ENCODE measurements around the gene MAML1. TPM values are rescaled to one million over a fixed set of nuclear protein-coding genes. Genes with fewer than 3 reads are reported as not detected.

Gene MAML1
- total and polyA plus RNA-seq, 2 experiments from 2014 or later: 9.6 to 43.9 TPM

GRCh38 chr5:179772351-179772750, 39.7 kb downstream of the MAML1 start:
- Mint-ChIP-seq H3K27me3 (ENCODE audit: insufficient read depth, low read depth, poor library complexity) (peaks cover 8% of the 10 kb centered on the region), H3K27ac (no peak overlapping the region), H3K36me3 (ENCODE audit: low read depth) (peaks cover 82% of the 10 kb centered on the region), H3K4me1 (no peaks in the 10 kb centered on the region; the same call in 2 of the 3 replicates), H3K4me3 (no peak overlapping the region), H3K9me3 (no peaks in the 10 kb centered on the region)
- peaks cover 54% of the 10 kb centered on the region for H3K36me3 ChIP-seq (ENCODE audit: insufficient read depth)
- H3F3A ChIP-seq (replicated peaks; ENCODE audit: low read depth): peaks cover 26% of the 10 kb centered on the region; the same call in 1 of the 2 replicates
- H3K27me3 ChIP-seq (ENCODE audit: insufficient read depth): no peaks in the 10 kb centered on the region
- no peaks in the 10 kb centered on the region for H3K9me2 ChIP-seq (ENCODE audit: insufficient read depth)
- H3K4me2 ChIP-seq: no peak overlapping the region
- DNase-seq (ENCODE audit: low spot score) (no peak), ATAC-seq (no peak)
- H3K4me3 ChIP-seq: no peak overlapping the region
- H2AFZ ChIP-seq: no peak overlapping the region
- no peak for TF ChIP-seq CREB1 (CRISPR knock-in tag; IDR thresholded peaks at IDR 0.05; ENCODE audit: low read depth)
- TF ChIP-seq NANOG (IDR thresholded peaks at IDR 0.05; ENCODE audit: borderline replicate concordance): no peak
- TF ChIP-seq EZH2phosphoT487 (IDR thresholded peaks at IDR 0.05; ENCODE audit: unreplicated experiment): no peak
- TF ChIP-seq JUNB (IDR thresholded peaks at IDR 0.05; ENCODE audit: unreplicated experiment): no peak
- TF ChIP-seq, protein P1, sequence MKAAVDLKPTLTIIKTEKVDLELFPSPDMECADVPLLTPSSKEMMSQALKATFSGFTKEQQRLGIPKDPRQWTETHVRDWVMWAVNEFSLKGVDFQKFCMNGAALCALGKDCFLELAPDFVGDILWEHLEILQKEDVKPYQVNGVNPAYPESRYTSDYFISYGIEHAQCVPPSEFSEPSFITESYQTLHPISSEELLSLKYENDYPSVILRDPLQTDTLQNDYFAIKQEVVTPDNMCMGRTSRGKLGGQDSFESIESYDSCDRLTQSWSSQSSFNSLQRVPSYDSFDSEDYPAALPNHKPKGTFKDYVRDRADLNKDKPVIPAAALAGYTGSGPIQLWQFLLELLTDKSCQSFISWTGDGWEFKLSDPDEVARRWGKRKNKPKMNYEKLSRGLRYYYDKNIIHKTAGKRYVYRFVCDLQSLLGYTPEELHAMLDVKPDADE (IDR thresholded peaks at IDR 0.05): no peak
- TF ChIP-seq CTCF (conservative IDR thresholded peaks at IDR 0.05; ENCODE audit: low read depth in 2 of 2): no peak
- TF ChIP-seq EZH2 (IDR thresholded peaks at IDR 0.05; ENCODE audit: low read depth, unreplicated experiment): no peak
- no peak for TF ChIP-seq ZNF331 (CRISPR knock-in tag; IDR thresholded peaks at IDR 0.05; ENCODE audit: low read depth)
- TF ChIP-seq STAT1 (IDR thresholded peaks at IDR 0.05; ENCODE audit: unreplicated experiment): no peak
- no peak for TF ChIP-seq ZNF462 (CRISPR knock-in tag; IDR thresholded peaks at IDR 0.05)
- TF ChIP-seq POLR2AphosphoS5 (IDR thresholded peaks at IDR 0.05; ENCODE audit: low read depth): no peak
- TF ChIP-seq, protein P2, sequence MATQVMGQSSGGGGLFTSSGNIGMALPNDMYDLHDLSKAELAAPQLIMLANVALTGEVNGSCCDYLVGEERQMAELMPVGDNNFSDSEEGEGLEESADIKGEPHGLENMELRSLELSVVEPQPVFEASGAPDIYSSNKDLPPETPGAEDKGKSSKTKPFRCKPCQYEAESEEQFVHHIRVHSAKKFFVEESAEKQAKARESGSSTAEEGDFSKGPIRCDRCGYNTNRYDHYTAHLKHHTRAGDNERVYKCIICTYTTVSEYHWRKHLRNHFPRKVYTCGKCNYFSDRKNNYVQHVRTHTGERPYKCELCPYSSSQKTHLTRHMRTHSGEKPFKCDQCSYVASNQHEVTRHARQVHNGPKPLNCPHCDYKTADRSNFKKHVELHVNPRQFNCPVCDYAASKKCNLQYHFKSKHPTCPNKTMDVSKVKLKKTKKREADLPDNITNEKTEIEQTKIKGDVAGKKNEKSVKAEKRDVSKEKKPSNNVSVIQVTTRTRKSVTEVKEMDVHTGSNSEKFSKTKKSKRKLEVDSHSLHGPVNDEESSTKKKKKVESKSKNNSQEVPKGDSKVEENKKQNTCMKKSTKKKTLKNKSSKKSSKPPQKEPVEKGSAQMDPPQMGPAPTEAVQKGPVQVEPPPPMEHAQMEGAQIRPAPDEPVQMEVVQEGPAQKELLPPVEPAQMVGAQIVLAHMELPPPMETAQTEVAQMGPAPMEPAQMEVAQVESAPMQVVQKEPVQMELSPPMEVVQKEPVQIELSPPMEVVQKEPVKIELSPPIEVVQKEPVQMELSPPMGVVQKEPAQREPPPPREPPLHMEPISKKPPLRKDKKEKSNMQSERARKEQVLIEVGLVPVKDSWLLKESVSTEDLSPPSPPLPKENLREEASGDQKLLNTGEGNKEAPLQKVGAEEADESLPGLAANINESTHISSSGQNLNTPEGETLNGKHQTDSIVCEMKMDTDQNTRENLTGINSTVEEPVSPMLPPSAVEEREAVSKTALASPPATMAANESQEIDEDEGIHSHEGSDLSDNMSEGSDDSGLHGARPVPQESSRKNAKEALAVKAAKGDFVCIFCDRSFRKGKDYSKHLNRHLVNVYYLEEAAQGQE (IDR thresholded peaks at IDR 0.05; ENCODE audit: unreplicated experiment): no peak
- TF ChIP-seq ZNF114 (CRISPR knock-in tag; IDR thresholded peaks at IDR 0.05): no peak
- no peak overlapping the region for H3K27ac ChIP-seq (ENCODE audit: low read depth)
- H3K79me2 ChIP-seq (replicated peaks; ENCODE audit: insufficient read depth): peaks cover 11% of the 10 kb centered on the region
- no peaks in the 10 kb centered on the region for H3K4me1 ChIP-seq (ENCODE audit: insufficient read depth)
- peaks cover 17% of the 10 kb centered on the region for H4K20me1 ChIP-seq (replicated peaks; ENCODE audit: insufficient read depth)

Measured in GM23338 (cell line).